A673 (cell line): ENCODE results near the gene ABHD4.

ENCODE experiments used
- CTCF ChIP-seq: fragments of 300-800, 200-600 bp; sonication (generic); conservative IDR thresholded peaks from 2 replicates; pipeline ENCODE4 v1.5.1; 2017; ENCODE audit warnings: low read depth, mild to moderate bottlenecking, antibody characterized with exemption, low read length, moderate library complexity, mixed read lengths
- EZH2 ChIP-seq: fragments of 200-600 bp; sonication (generic); IDR thresholded peaks from 2 replicates; pipeline ENCODE4 v1.6.1; 2017; ENCODE audit warnings: borderline replicate concordance, low read depth, mild to moderate bottlenecking, mixed read lengths, antibody characterized with exemption, low read length; ENCODE audit not compliant: poor library complexity, severe bottlenecking

GRCh38 chr14:22601996-22602395 lies 3.9 kb downstream of the ABHD4 start:
- TF ChIP-seq CTCF (no peak), EZH2 (no peak)
